Measurements from ENCODE around the gene ENC1. TPM values are rescaled to one million over a fixed set of nuclear protein-coding genes. Genes with fewer than 3 reads are reported as not detected.

ENC1 gene
- total RNA-seq, 1 donor from 2014 or later = 135 TPM

DNA sequence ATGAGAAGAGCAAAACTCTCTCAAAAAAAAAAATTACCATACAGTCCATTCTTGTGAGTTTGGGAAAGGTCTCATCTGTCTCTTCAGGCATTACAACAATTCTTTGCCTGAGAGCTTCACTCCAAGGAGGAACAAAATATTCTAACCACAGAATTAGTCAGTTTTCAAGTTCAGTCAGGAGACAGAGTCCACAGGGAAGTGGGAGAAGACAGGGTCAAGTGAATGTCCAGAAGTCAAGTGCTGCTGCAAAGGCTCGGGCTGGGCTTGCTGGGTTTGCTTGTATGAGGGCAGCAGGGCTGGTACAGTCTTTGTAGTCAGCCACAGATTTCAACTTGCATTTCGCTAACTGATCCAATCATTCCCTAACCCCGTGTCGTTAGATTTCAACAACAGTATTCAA is 26.9 kb upstream of the ENC1 start:
- no peaks in the 10 kb centered on the region for H3K36me3 Mint-ChIP-seq (ENCODE audit: low read depth)

DNA sequence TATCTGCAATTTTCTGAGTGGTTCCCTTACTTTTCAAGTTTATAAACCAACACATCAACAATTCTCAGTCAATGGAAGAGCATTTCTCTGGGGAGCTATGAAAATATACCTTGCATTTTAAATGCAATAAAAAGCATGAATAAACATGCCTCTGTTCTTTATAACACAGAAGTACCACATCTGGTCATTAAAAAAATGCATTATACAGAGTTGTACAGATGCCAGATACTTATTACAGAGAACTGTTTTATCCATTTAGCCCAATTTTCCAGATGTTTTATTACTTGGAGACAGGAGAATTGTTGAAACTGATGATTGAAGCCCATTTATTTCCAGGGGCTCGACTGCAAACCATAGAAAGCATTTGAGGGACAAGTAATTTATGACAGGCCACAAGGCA is 25.3 kb upstream of the ENC1 start:
- H3K4me1 Mint-ChIP-seq = peaks cover 11% of the 10 kb centered on the region
- no peak overlapping the region for H3K4me3 Mint-ChIP-seq
- H3K9me3 Mint-ChIP-seq = no peaks in the 10 kb centered on the region
- no peak overlapping the region for H3K27ac Mint-ChIP-seq (ENCODE audit: unreplicated experiment)
- no peaks in the 10 kb centered on the region for H3K36me3 Mint-ChIP-seq (ENCODE audit: low read depth)
- no peak for DNase-seq (ENCODE audit: low read depth, low spot score)
- no peaks in the 10 kb centered on the region for H3K27me3 Mint-ChIP-seq (ENCODE audit: low read depth)
- TF ChIP-seq, protein P1, sequence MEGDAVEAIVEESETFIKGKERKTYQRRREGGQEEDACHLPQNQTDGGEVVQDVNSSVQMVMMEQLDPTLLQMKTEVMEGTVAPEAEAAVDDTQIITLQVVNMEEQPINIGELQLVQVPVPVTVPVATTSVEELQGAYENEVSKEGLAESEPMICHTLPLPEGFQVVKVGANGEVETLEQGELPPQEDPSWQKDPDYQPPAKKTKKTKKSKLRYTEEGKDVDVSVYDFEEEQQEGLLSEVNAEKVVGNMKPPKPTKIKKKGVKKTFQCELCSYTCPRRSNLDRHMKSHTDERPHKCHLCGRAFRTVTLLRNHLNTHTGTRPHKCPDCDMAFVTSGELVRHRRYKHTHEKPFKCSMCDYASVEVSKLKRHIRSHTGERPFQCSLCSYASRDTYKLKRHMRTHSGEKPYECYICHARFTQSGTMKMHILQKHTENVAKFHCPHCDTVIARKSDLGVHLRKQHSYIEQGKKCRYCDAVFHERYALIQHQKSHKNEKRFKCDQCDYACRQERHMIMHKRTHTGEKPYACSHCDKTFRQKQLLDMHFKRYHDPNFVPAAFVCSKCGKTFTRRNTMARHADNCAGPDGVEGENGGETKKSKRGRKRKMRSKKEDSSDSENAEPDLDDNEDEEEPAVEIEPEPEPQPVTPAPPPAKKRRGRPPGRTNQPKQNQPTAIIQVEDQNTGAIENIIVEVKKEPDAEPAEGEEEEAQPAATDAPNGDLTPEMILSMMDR (conservative IDR thresholded peaks at IDR 0.05) = no peak

More for the DNA sequence above, 26.9 kb upstream of the ENC1 start:
- H3K4me1 Mint-ChIP-seq = peaks cover 8% of the 10 kb centered on the region
- H3K4me3 Mint-ChIP-seq = no peak overlapping the region
- no peaks in the 10 kb centered on the region for H3K27me3 Mint-ChIP-seq (ENCODE audit: low read depth)
- H3K27ac Mint-ChIP-seq (ENCODE audit: unreplicated experiment) = no peak overlapping the region
- no peak for DNase-seq (ENCODE audit: low read depth, low spot score)
- no peaks in the 10 kb centered on the region for H3K9me3 Mint-ChIP-seq
- TF ChIP-seq, protein P1 (conservative IDR thresholded peaks at IDR 0.05) = no peak

DNA sequence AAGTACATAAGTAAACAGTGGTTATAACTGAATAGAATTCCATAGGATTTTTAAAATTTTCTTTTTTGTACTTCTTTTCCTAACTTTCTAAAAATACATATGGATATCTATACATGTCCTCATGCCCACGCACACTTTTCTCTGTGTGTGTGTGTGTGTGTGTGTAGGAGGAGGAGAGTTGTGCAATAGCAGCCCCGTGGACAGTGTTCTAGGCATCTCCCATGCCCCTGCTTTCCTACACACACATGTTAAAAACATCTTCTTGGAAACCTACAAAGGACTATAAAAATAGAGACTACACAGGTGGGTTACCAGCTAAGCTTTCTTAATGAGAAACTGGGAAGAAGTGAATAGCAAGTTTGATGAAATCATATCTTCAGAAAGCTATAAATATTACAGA is 24.7 kb upstream of the ENC1 start:
- no peak overlapping the region for H3K4me3 Mint-ChIP-seq
- TF ChIP-seq, protein P1 (conservative IDR thresholded peaks at IDR 0.05) = no peak
- H3K27ac Mint-ChIP-seq (ENCODE audit: unreplicated experiment) = no peak overlapping the region
- H3K4me1 Mint-ChIP-seq = peaks cover 17% of the 10 kb centered on the region
- H3K36me3 Mint-ChIP-seq (ENCODE audit: low read depth) = no peaks in the 10 kb centered on the region
- no peak for DNase-seq (ENCODE audit: low read depth, low spot score)
- H3K9me3 Mint-ChIP-seq = no peaks in the 10 kb centered on the region
- no peaks in the 10 kb centered on the region for H3K27me3 Mint-ChIP-seq (ENCODE audit: low read depth)

DNA sequence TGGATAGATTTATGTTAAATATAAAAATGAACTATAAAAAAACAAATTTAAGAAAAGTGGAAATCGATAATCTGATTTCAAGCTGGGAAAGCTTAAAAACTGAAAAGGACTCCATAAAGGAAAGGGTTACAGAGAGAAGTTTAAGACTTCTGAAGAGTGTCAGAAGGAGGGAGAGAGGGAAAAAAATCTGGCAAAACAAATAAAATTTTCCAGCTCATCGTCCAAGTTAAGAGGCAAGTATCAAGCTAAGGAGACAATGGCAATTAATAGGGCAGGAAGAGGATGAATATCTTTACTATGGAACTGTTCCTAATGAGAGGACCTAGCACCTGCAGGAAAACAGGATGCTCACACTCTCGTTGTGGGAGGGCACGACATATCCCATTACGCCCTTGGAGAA is 24.0 kb upstream of the ENC1 start:
- no peaks in the 10 kb centered on the region for H3K27me3 Mint-ChIP-seq (ENCODE audit: low read depth)
- H3K36me3 Mint-ChIP-seq (ENCODE audit: low read depth) = no peaks in the 10 kb centered on the region
- TF ChIP-seq, protein P1 (conservative IDR thresholded peaks at IDR 0.05) = no peak
- peaks cover 22% of the 10 kb centered on the region for H3K4me1 Mint-ChIP-seq
- H3K27ac Mint-ChIP-seq (ENCODE audit: unreplicated experiment) = no peak overlapping the region
- no peak overlapping the region for H3K4me3 Mint-ChIP-seq
- DNase-seq (ENCODE audit: low read depth, low spot score) = no peak
- H3K9me3 Mint-ChIP-seq = no peaks in the 10 kb centered on the region

DNA sequence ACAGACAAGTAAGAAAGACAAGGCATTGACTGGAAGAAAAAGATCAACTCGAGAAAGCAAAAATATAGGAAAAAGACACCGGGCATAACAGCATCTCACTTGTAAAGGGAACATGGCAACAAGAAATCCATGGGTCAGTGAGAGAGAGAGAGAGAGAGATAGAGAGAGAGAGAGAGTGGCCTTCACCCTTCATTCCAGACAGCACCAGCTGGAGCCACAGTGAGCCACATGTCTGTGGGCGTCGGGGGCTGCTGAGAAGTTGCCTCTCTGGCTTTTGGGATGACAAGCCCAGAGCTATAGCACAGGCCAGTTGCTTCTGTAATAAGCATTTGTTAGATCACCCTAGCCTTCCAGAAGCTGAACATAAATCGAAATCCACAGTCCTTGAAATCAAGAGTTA is 20.3 kb upstream of the ENC1 start:
- H3K36me3 Mint-ChIP-seq (ENCODE audit: low read depth) = no peaks in the 10 kb centered on the region
- TF ChIP-seq, protein P1 (conservative IDR thresholded peaks at IDR 0.05) = no peak
- H3K27ac Mint-ChIP-seq (ENCODE audit: unreplicated experiment) = no peak overlapping the region
- no peaks in the 10 kb centered on the region for H3K9me3 Mint-ChIP-seq
- H3K4me3 Mint-ChIP-seq = no peak overlapping the region
- peaks cover 21% of the 10 kb centered on the region for H3K4me1 Mint-ChIP-seq
- no peak for DNase-seq (ENCODE audit: low read depth, low spot score)
- no peaks in the 10 kb centered on the region for H3K27me3 Mint-ChIP-seq (ENCODE audit: low read depth)

DNA sequence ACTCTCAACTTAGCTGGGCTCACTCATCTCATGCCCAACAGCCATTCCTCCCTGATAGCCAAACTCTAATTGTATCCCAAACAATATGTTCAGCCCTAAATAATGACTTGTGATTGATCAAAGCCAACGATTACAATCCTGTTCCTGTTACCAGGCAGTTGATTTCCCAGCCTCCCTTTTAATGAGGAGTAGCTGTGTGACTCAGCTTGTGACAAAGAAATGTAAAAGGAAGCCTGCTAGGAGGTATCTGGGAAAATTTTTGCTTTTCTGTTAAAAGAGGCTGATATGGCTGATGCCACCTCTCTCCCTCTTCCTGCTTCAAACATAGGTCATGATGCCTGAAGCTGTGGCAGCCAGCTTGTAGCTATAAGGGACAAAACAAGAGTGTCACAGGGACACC is 19.6 kb upstream of the ENC1 start:
- no peak overlapping the region for H3K4me3 Mint-ChIP-seq
- H3K27me3 Mint-ChIP-seq (ENCODE audit: low read depth) = no peaks in the 10 kb centered on the region
- no peaks in the 10 kb centered on the region for H3K36me3 Mint-ChIP-seq (ENCODE audit: low read depth)
- H3K9me3 Mint-ChIP-seq = no peaks in the 10 kb centered on the region
- no peak overlapping the region for H3K27ac Mint-ChIP-seq (ENCODE audit: unreplicated experiment)
- H3K4me1 Mint-ChIP-seq = peaks cover 21% of the 10 kb centered on the region
- TF ChIP-seq, protein P1 (conservative IDR thresholded peaks at IDR 0.05) = no peak
- no peak for DNase-seq (ENCODE audit: low read depth, low spot score)

Measured in neural crest cell (in vitro differentiated cells).